Esophagus squamous epithelium (tissue), 4 donors: Measurements from ENCODE around the gene NCF2.

ENCODE experiments used
- POLR2A ChIP-seq, 4 donors: fragments of 450-650 bp; IDR thresholded peaks; one replicate each; pipeline ENCODE4 v1.6.1; 2017; ENCODE audit warnings: antibody characterized with exemption in 4 of 4, mild to moderate bottlenecking in 4 of 4, moderate library complexity in 3 of 4
- TF ChIP-seq, protein P1 (sequence below), 6 experiments: fragments of 450-650 bp in 4 of 6; fragments of 200-600 bp in 2 of 6; sonication (generic) in 2 of 6; IDR thresholded peaks; one replicate each; pipeline ENCODE4 v1.5.1; 2016 to 2019; ENCODE audit warnings: antibody characterized with exemption in 6 of 6, mild to moderate bottlenecking in 4 of 6, moderate library complexity in 4 of 6

DNA sequence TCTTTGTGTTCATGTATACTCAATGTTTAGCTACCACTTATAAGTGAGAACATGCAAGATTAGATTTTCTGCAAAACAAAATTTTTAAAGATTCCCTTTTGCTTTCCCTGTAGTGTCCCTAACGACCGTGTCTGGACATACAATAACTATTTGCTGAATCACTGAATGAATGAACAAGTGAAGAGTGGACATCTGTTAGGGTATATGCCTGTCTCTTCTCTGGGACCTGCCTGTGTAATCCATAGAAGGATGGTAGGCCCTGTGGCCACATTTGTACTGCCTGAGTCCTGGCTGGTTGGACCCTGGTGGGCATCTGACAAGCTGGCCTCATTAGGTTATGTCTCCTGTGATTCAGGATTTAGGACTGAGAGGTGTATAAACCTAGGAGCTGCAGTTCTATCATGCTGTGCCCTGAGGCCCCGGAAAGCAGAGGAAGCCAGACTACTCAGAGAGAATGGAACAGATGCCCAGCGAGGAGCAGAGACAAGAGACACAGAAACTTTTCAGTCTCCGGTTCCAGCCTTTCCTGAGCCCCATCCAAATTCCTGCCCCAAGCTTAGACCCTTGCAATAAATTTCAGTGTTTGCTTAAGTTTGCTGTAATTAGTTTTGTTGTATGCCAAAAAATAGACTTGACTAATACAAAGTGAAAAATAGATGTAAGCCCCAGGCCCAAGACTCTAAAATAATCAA is 7.5 kb upstream of the NCF2 start:
- TF ChIP-seq, protein P1, sequence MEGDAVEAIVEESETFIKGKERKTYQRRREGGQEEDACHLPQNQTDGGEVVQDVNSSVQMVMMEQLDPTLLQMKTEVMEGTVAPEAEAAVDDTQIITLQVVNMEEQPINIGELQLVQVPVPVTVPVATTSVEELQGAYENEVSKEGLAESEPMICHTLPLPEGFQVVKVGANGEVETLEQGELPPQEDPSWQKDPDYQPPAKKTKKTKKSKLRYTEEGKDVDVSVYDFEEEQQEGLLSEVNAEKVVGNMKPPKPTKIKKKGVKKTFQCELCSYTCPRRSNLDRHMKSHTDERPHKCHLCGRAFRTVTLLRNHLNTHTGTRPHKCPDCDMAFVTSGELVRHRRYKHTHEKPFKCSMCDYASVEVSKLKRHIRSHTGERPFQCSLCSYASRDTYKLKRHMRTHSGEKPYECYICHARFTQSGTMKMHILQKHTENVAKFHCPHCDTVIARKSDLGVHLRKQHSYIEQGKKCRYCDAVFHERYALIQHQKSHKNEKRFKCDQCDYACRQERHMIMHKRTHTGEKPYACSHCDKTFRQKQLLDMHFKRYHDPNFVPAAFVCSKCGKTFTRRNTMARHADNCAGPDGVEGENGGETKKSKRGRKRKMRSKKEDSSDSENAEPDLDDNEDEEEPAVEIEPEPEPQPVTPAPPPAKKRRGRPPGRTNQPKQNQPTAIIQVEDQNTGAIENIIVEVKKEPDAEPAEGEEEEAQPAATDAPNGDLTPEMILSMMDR (IDR thresholded peaks at IDR 0.05), result no peak
- TF ChIP-seq POLR2A (IDR thresholded peaks at IDR 0.05), result no peak
